DOHH2 (cell line): ENCODE measurements around the gene CAND2.

ENCODE experiments used
- H3F3A ChIP-seq: fragments of 200-600 bp; sonication (generic), shearing (Covaris generic); 2 replicates; pipeline ENCODE4 v1.6.0; 2016; ENCODE audit warnings: antibody characterized with exemption, mild to moderate bottlenecking; ENCODE audit not compliant: control insufficient read depth, insufficient read depth
- H3K27ac ChIP-seq: fragments of 200-600 bp; sonication (generic); 2 replicates; pipeline ENCODE4 v1.5.1; 2014; ENCODE audit warnings: low read depth, mild to moderate bottlenecking, low read length, moderate library complexity
- H3K27me3 ChIP-seq: fragments of 200-600 bp; sonication (generic); 2 replicates; pipeline ENCODE4 v1.6.1; 2014; ENCODE audit warnings: mild to moderate bottlenecking, low read length, mixed read lengths; ENCODE audit not compliant: control insufficient read depth
- H3K36me3 ChIP-seq: fragments of 200-600 bp; sonication (generic); 2 replicates; pipeline ENCODE4 v1.6.1; 2014; ENCODE audit warnings: mild to moderate bottlenecking, low read length, moderate library complexity, mixed read lengths; ENCODE audit not compliant: control insufficient read depth
- H3K4me1 ChIP-seq: fragments of 200-600 bp; sonication (generic); 2 replicates; pipeline ENCODE4 v1.6.1; 2014; ENCODE audit warnings: mild to moderate bottlenecking, low read length, mixed read lengths; ENCODE audit not compliant: control insufficient read depth
- H3K4me2 ChIP-seq: fragments of 200-600 bp; sonication (generic); 2 replicates; pipeline ENCODE4 v1.6.0; 2014; ENCODE audit warnings: mild to moderate bottlenecking, low read length, moderate library complexity
- H3K4me3 ChIP-seq: fragments of 200-600 bp; sonication (generic); 2 replicates; pipeline ENCODE4 v1.5.1; 2014; ENCODE audit warnings: mild to moderate bottlenecking, low read length, mixed read lengths
- H3K79me2 ChIP-seq: fragments of 200-600 bp; sonication (generic); 2 replicates; pipeline ENCODE4 v1.6.1; 2014; ENCODE audit warnings: mild to moderate bottlenecking, low read length, mixed read lengths; ENCODE audit not compliant: control insufficient read depth
- H3K9me2 ChIP-seq: fragments of 200-600 bp; sonication (generic); replicated peaks from 2 replicates; pipeline ENCODE4 v1.6.1; 2014; ENCODE audit warnings: mild to moderate bottlenecking, low read length, mixed read lengths; ENCODE audit not compliant: control insufficient read depth
- H3K9me3 ChIP-seq: fragments of 200-600 bp; sonication (generic); 2 replicates; pipeline ENCODE4 v1.6.1; 2014; ENCODE audit warnings: antibody characterized with exemption, low read length, mixed read lengths; ENCODE audit not compliant: control insufficient read depth, insufficient read depth
- H4K20me1 ChIP-seq: fragments of 200-600 bp; sonication (generic); 2 replicates; pipeline ENCODE4 v1.6.0; 2014; ENCODE audit warnings: low read depth, mild to moderate bottlenecking, antibody characterized with exemption, low read length, moderate library complexity; ENCODE audit not compliant: control insufficient read depth, insufficient read depth
- EZH2phosphoT487 ChIP-seq: fragments of 200-600 bp; sonication (generic); IDR thresholded peaks from 2 replicates; pipeline ENCODE4 v1.6.1; 2017; ENCODE audit warnings: borderline replicate concordance, mild to moderate bottlenecking, antibody characterized with exemption, low read length, moderate library complexity, mixed read lengths
- TF ChIP-seq, protein P1 (sequence below): fragments of 200-600 bp; sonication (generic); IDR thresholded peaks from one replicate; pipeline ENCODE4 v1.5.1; 2014; ENCODE audit warnings: antibody characterized with exemption, mild to moderate bottlenecking, low read depth, low read length; ENCODE audit not compliant: poor library complexity, severe bottlenecking

The CAND2 gene

DNA sequence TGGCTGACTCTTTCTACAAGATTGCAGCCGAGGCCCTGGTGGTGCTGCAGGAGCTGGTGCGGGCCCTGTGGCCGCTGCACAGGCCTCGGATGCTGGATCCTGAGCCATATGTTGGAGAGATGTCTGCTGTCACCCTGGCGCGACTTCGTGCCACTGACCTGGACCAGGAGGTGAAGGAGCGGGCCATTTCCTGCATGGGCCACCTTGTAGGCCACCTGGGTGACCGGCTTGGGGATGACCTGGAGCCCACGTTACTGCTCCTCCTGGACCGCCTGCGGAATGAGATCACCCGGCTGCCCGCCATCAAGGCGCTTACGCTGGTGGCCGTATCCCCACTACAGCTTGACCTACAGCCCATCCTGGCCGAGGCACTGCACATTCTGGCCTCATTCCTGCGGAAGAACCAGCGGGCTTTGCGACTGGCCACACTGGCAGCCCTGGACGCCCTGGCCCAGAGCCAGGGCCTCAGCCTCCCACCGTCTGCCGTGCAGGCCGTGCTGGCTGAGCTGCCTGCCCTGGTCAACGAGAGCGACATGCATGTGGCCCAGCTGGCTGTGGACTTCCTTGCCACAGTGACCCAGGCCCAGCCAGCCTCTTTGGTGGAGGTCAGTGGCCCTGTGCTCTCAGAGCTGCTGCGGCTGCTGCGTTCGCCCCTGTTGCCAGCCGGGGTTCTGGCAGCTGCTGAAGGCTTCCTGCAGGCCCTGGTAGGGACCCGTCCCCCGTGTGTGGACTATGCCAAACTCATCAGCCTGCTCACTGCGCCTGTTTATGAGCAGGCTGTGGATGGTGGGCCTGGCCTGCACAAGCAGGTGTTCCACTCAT, 20.3 kb downstream of the CAND2 start:
- H4K20me1 ChIP-seq, result no peaks in the 10 kb centered on the region
- no peak overlapping the region for H3K4me3 ChIP-seq
- peaks cover 22% of the 10 kb centered on the region for H3K4me1 ChIP-seq
- no peak overlapping the region for H3K4me2 ChIP-seq
- no peaks in the 10 kb centered on the region for H3K36me3 ChIP-seq
- no peaks in the 10 kb centered on the region for H3K79me2 ChIP-seq
- no peaks in the 10 kb centered on the region for H3K9me2 ChIP-seq
- H3K9me3 ChIP-seq, result no peaks in the 10 kb centered on the region
- H3F3A ChIP-seq, result no peaks in the 10 kb centered on the region
- no peak overlapping the region for H3K27ac ChIP-seq
- no peak for TF ChIP-seq EZH2phosphoT487
- TF ChIP-seq, protein P1, sequence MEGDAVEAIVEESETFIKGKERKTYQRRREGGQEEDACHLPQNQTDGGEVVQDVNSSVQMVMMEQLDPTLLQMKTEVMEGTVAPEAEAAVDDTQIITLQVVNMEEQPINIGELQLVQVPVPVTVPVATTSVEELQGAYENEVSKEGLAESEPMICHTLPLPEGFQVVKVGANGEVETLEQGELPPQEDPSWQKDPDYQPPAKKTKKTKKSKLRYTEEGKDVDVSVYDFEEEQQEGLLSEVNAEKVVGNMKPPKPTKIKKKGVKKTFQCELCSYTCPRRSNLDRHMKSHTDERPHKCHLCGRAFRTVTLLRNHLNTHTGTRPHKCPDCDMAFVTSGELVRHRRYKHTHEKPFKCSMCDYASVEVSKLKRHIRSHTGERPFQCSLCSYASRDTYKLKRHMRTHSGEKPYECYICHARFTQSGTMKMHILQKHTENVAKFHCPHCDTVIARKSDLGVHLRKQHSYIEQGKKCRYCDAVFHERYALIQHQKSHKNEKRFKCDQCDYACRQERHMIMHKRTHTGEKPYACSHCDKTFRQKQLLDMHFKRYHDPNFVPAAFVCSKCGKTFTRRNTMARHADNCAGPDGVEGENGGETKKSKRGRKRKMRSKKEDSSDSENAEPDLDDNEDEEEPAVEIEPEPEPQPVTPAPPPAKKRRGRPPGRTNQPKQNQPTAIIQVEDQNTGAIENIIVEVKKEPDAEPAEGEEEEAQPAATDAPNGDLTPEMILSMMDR, result no peak
- no peaks in the 10 kb centered on the region for H3K27me3 ChIP-seq

DNA sequence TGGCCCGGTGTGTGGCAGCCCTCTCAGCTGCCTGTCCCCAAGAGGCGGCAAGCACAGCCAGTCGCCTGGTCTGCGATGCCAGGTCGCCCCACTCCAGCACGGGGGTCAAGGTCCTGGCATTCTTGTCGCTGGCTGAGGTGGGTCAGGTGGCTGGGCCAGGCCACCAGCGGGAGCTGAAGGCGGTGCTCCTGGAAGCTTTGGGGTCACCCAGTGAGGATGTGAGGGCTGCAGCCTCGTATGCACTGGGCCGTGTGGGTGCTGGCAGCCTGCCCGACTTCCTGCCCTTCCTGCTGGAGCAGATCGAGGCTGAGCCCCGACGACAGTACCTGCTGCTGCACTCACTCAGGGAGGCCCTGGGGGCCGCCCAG, 20.8 kb downstream of the CAND2 start:
- TF ChIP-seq, protein P1, result no peak
- TF ChIP-seq EZH2phosphoT487, result no peak
- Histone ChIP-seq H3K9me3 (no peaks in the 10 kb centered on the region), H3K27ac (no peak overlapping the region), H3K4me2 (no peak overlapping the region), H3K4me1 (peaks cover 22% of the 10 kb centered on the region), H3K36me3 (no peaks in the 10 kb centered on the region), H3K27me3 (no peaks in the 10 kb centered on the region), H3K79me2 (no peaks in the 10 kb centered on the region), H4K20me1 (no peaks in the 10 kb centered on the region), H3K9me2 (no peaks in the 10 kb centered on the region), H3F3A (no peaks in the 10 kb centered on the region), H3K4me3 (no peak overlapping the region)

DNA sequence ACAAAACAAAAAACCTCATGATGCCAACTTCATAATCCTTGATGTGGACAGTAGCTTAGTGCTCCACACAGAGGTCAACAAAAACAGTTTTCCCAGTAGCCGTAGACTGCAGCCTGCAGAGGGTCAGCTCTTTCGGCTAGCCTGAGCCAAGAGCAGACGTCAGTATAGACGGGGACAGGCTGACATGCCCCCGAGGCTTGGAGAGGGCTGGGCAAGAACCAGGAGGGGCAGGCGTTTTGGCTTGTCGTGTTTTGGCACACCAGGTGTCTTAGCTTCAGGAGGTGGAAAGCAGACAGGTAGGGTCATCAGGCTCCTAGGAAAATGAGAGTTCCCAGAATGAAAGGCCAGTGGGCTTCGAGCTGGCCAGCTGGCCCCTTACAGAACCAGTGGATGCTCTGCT, 21.8 kb downstream of the CAND2 start:
- Histone ChIP-seq H3K36me3 (no peaks in the 10 kb centered on the region), H3K9me2 (no peaks in the 10 kb centered on the region), H3K9me3 (no peaks in the 10 kb centered on the region), H3K4me3 (no peak overlapping the region), H4K20me1 (no peaks in the 10 kb centered on the region), H3K4me2 (no peak overlapping the region), H3F3A (no peaks in the 10 kb centered on the region), H3K27me3 (no peaks in the 10 kb centered on the region), H3K79me2 (no peaks in the 10 kb centered on the region), H3K27ac (no peak overlapping the region), H3K4me1 (peaks cover 22% of the 10 kb centered on the region)
- TF ChIP-seq, protein P1, result no peak
- no peak for TF ChIP-seq EZH2phosphoT487

DNA sequence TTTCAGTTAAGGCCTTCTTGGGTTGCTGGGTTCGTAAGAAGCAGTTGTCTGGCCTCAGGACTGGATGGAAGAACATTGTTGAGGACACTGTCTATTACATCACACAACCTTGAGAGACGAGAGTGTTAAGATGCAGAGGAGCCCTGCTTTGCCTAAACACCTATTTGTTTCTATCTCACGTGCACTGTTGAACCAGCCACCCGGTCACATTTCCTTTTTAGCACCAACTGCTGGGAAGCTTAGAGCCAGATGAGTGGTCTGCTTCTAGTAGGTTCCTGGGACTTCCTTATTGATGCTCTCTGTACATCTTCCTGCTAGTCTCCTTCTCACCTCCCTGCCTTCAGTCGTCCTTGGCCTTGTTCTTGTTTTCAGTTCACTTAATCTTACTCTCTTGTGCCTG, 22.3 kb downstream of the CAND2 start:
- H3K27me3 ChIP-seq, result no peaks in the 10 kb centered on the region
- H3K9me2 ChIP-seq, result no peaks in the 10 kb centered on the region
- H3K4me1 ChIP-seq, result peaks cover 22% of the 10 kb centered on the region
- no peak overlapping the region for H3K4me2 ChIP-seq
- no peaks in the 10 kb centered on the region for H4K20me1 ChIP-seq
- no peaks in the 10 kb centered on the region for H3K9me3 ChIP-seq
- no peaks in the 10 kb centered on the region for H3F3A ChIP-seq
- H3K79me2 ChIP-seq, result no peaks in the 10 kb centered on the region
- TF ChIP-seq EZH2phosphoT487, result no peak
- TF ChIP-seq, protein P1, result no peak
- H3K36me3 ChIP-seq, result no peaks in the 10 kb centered on the region
- no peak overlapping the region for H3K4me3 ChIP-seq
- H3K27ac ChIP-seq, result no peak overlapping the region
